ENCODE data around the gene SFXN1. TPM values are rescaled to one million over a fixed set of nuclear protein-coding genes. Genes with fewer than 3 reads are reported as not detected.
A peak's percentile ranks its signal among the peaks of the same experiment; 100 is the strongest.
"Not testable (repeated sequence)": the region's sequence is repeated elsewhere in the genome, so short reads cannot be mapped to it uniquely, and the experiment has no call there.

The SFXN1 gene
- total and polyA plus RNA-seq, 4 donors: 55.9 to 80.0 (median 76.8) TPM

DNA sequence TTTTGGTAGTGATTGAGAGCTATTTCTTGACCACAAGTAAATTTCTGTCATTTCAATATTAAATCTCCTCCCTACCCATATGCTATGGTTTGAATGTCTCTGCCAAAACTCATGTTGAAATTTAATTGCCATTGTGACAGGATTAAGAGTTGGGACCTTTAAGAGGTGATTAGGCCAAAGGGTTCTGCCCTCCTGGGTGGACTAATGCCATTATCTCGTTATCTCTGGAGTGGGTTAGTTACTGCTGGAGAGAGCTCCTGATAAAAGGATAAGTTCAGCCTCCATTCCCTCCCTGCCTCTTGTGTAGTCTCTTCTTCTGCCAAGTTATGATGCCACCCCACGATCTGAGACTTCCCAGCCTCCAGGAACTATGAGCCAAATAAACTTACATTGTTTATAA lies 30.8 kb upstream of the SFXN1 start:
- Histone ChIP-seq H3K4me3 (ENCODE audit: low read depth, low read length) (no peak overlapping the region), H3K4me1 (ENCODE audit: control insufficient read depth, insufficient read depth, low read length) (peaks cover 20% of the 10 kb centered on the region), H3K27me3 (ENCODE audit: control insufficient read depth, insufficient read depth, low read length) (peaks cover 23% of the 10 kb centered on the region), H3K36me3 (ENCODE audit: control insufficient read depth, insufficient read depth, low read length) (no peaks in the 10 kb centered on the region), H3K9me3 (ENCODE audit: control insufficient read depth, insufficient read depth, low read length) (no peaks in the 10 kb centered on the region), H3K27ac (ENCODE audit: low read depth, low read length) (no peak overlapping the region)
- 20% methylated on average over 1 of the region's 2 CpGs for WGBS (ENCODE audit: insufficient coverage)
- DNase-seq (ENCODE audit: low read depth in 4 of 6, low spot score in 6 of 6): no peak

DNA sequence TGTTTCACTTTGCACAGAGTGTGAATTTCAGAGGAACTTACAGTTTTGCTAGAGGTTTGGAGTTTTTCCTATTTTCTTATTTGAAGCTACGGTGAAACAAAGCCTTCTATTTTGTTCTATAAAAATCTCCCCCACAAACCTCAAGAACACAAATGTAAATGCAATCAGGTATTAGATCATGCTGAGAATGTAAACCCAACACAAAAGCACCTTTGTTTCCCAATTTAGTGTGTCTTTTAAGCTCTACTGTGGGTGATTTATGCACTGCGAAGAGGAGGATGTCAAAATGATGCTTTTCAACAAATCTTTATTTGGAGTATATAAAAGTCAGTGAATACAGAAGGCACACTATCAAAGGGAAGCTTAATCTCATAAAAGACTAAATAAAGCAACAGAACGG lies 30.1 kb upstream of the SFXN1 start:
- no peaks in the 10 kb centered on the region for H3K36me3 ChIP-seq (ENCODE audit: control insufficient read depth, insufficient read depth, low read length)
- WGBS (ENCODE audit: insufficient coverage): no CpG with 5 or more reads among the region's 3 CpGs
- no peak for DNase-seq (ENCODE audit: low read depth in 4 of 6, low spot score in 6 of 6)
- H3K4me1 ChIP-seq (ENCODE audit: control insufficient read depth, insufficient read depth, low read length): peaks cover 18% of the 10 kb centered on the region
- no peaks in the 10 kb centered on the region for H3K9me3 ChIP-seq (ENCODE audit: control insufficient read depth, insufficient read depth, low read length)
- H3K27me3 ChIP-seq (ENCODE audit: control insufficient read depth, insufficient read depth, low read length): peaks cover 20% of the 10 kb centered on the region
- no peak overlapping the region for H3K27ac ChIP-seq (ENCODE audit: low read depth, low read length)
- no peak overlapping the region for H3K4me3 ChIP-seq (ENCODE audit: low read depth, low read length)

DNA sequence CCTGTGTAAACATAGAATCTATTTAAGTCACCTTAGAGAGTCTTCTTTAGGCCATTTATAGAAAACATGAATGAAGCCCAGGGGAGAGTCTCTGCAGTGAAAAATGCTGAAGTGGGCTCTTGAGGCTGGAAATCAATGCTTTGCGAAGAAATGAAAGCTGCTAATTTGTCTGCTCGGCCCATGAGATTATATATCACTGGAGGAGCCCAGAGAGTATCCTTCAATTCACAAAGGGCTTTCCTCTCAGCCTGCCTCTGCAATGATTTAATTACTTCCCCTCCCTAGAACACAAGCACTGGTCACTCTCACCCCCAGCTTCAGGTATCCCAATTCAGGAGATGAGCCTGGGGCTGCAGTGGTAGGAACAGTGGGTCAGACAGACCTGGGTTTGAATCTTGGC lies 26.2 kb upstream of the SFXN1 start:
- DNase-seq (ENCODE audit: low read depth in 4 of 6, low spot score in 6 of 6): peak in 1 of 6 donors; percentile 65
- WGBS (ENCODE audit: insufficient coverage): 65% methylated on average over 2 of the region's 2 CpGs
- H3K4me3 ChIP-seq (ENCODE audit: low read depth, low read length): no peak overlapping the region
- H3K4me1 ChIP-seq (ENCODE audit: control insufficient read depth, insufficient read depth, low read length): no peaks in the 10 kb centered on the region
- H3K27me3 ChIP-seq (ENCODE audit: control insufficient read depth, insufficient read depth, low read length): no peaks in the 10 kb centered on the region
- H3K9me3 ChIP-seq (ENCODE audit: control insufficient read depth, insufficient read depth, low read length): no peaks in the 10 kb centered on the region
- no peaks in the 10 kb centered on the region for H3K36me3 ChIP-seq (ENCODE audit: control insufficient read depth, insufficient read depth, low read length)
- H3K27ac ChIP-seq (ENCODE audit: low read depth, low read length): no peak overlapping the region

DNA sequence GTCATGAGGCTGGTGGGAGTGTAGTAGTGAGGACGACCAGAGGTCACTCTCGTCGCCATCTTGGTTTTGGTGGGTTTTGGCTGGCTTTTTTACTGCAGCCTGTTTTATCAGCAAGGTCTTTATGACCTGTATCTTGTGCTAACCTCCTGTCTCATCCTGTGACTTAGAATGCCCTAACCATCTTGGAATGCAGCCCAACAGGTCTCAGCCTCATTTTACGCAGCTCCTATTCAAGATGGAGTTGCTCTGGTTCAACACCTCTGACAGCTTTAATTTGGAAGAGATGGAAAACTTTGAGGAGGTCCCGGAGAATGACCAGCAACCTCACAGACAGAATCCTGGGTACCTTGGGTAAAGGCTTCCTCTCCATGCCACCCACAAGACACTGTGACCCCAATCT lies 24.0 kb upstream of the SFXN1 start:
- WGBS (ENCODE audit: insufficient coverage): 89% methylated on average over 4 of the region's 5 CpGs
- not testable (repeated sequence) for H3K27me3 ChIP-seq (ENCODE audit: control insufficient read depth, insufficient read depth, low read length)

DNA sequence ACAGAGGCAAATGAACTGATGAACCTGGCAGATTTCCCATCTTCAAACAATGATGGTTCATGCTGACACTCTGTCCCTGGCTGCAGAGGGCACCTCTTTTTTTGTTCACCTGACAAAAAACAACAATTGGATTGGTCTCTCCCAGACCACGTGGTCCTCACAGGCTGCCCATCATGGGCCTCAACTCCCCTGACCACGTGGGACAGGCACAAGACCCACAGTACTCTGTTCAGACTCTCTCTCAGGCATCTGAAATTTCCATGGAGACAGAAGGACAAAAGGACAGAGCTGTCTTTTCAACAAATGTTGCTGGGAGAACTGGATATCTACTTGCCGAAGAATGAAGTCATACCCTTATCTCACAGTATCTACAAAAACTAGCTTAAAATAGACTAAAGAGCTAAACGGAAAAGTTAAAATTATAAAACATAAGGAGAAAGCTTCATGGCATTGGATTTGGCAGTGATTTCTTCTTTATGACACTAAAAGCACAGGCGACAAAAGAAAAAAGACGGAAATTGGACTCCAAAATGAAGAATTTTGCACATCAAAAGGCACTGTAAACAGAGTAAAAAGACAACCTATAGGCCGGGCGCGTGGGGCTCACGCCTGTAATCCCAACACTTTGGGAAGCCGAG lies 22.1 kb upstream of the SFXN1 start:
- no peaks in the 10 kb centered on the region for H3K9me3 ChIP-seq (ENCODE audit: control insufficient read depth, insufficient read depth, low read length)
- no peaks in the 10 kb centered on the region for H3K4me1 ChIP-seq (ENCODE audit: control insufficient read depth, insufficient read depth, low read length)
- no peaks in the 10 kb centered on the region for H3K27me3 ChIP-seq (ENCODE audit: control insufficient read depth, insufficient read depth, low read length)
- H3K36me3 ChIP-seq (ENCODE audit: control insufficient read depth, insufficient read depth, low read length): no peaks in the 10 kb centered on the region
- H3K27ac ChIP-seq (ENCODE audit: low read depth, low read length): no peak overlapping the region
- H3K4me3 ChIP-seq (ENCODE audit: low read depth, low read length): no peak overlapping the region
- DNase-seq (ENCODE audit: low read depth in 4 of 6, low spot score in 6 of 6): peak in 1 of 6 donors; percentile 59
- 77% methylated on average over 9 of the region's 11 CpGs for WGBS (ENCODE audit: insufficient coverage)

More for the DNA sequence above, 24.0 kb upstream of the SFXN1 start:
- H3K4me1 ChIP-seq (ENCODE audit: control insufficient read depth, insufficient read depth, low read length); H3K36me3 ChIP-seq (ENCODE audit: control insufficient read depth, insufficient read depth, low read length); DNase-seq (ENCODE audit: low read depth in 4 of 6, low spot score in 6 of 6); H3K27ac ChIP-seq (ENCODE audit: low read depth, low read length); H3K4me3 ChIP-seq (ENCODE audit: low read depth, low read length); H3K9me3 ChIP-seq (ENCODE audit: control insufficient read depth, insufficient read depth, low read length): not testable (repeated sequence)

DNA sequence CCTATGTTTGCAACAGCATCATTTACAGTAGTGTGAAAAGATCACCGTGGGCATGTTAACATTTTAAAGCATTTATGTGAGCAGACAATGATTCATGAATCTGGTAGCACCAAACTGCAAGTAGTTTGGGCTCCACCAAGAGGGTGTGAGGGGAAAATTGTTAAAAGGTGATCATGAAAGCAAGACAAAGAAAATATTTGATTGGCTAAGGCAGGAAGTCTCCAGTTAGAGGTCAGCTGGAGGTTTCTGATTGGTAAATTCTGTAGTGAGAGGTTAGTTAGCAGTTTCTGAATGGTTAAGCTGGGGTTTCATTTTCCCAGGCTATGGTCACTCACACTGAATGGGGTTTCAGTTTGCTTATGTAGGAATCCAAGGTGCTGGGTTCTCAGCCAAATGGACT lies 20.9 kb upstream of the SFXN1 start:
- H3K4me1 ChIP-seq (ENCODE audit: control insufficient read depth, insufficient read depth, low read length): no peaks in the 10 kb centered on the region
- H3K9me3 ChIP-seq (ENCODE audit: control insufficient read depth, insufficient read depth, low read length): no peaks in the 10 kb centered on the region
- H3K4me3 ChIP-seq (ENCODE audit: low read depth, low read length): no peak overlapping the region
- H3K27me3 ChIP-seq (ENCODE audit: control insufficient read depth, insufficient read depth, low read length): no peaks in the 10 kb centered on the region
- DNase-seq (ENCODE audit: low read depth in 4 of 6, low spot score in 6 of 6): no peak
- no peak overlapping the region for H3K27ac ChIP-seq (ENCODE audit: low read depth, low read length)
- WGBS (ENCODE audit: insufficient coverage): no CpG with 5 or more reads among the region's 1 CpG
- no peaks in the 10 kb centered on the region for H3K36me3 ChIP-seq (ENCODE audit: control insufficient read depth, insufficient read depth, low read length)

DNA sequence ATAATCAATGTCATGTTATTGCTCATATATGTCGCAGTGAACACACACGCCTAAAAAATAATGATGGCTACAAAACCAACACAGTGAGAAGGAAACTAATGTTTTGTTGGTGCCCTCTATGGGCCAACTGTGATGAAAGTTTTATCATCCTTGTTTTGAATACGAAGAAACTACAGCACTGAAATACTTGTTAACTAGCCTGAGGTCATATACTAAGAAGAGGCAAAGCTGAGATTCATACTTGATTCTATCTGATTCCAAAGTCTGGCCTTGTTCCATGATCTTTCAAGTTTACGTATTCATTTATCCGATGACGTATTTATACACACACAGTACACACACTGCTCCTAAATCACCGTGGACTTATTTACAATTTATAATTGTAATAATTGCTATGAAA lies 18.2 kb upstream of the SFXN1 start:
- no peak overlapping the region for H3K27ac ChIP-seq (ENCODE audit: low read depth, low read length)
- DNase-seq (ENCODE audit: low read depth in 4 of 6, low spot score in 6 of 6): peak in 2 of 6 donors; percentile 74 to 88
- no peaks in the 10 kb centered on the region for H3K27me3 ChIP-seq (ENCODE audit: control insufficient read depth, insufficient read depth, low read length)
- no peaks in the 10 kb centered on the region for H3K9me3 ChIP-seq (ENCODE audit: control insufficient read depth, insufficient read depth, low read length)
- no peaks in the 10 kb centered on the region for H3K4me1 ChIP-seq (ENCODE audit: control insufficient read depth, insufficient read depth, low read length)
- no CpG with 5 or more reads among the region's 7 CpGs for WGBS (ENCODE audit: insufficient coverage)
- H3K36me3 ChIP-seq (ENCODE audit: control insufficient read depth, insufficient read depth, low read length): no peaks in the 10 kb centered on the region
- H3K4me3 ChIP-seq (ENCODE audit: low read depth, low read length): no peak overlapping the region

DNA sequence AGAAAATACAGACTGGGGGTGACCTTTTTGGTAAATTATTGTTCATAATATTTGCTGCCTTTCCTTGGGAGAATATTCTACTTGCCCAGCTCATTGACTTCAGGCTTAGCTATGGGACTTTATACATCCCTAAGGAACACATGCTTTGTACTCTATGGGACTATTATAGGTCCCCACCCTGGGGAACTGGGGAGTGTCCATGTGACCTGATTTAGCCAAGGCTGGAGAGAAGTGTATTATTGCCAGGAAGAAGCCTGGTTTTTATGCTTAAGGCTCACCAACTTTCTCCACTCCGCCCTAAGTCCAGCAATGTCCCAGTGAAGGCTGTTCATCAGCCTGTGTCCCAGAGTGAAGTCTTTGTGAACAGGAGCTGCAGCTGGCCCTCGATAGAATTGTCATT lies 17.8 kb upstream of the SFXN1 start:
- no peak overlapping the region for H3K27ac ChIP-seq (ENCODE audit: low read depth, low read length)
- DNase-seq (ENCODE audit: low read depth in 4 of 6, low spot score in 6 of 6): no peak
- no peaks in the 10 kb centered on the region for H3K27me3 ChIP-seq (ENCODE audit: control insufficient read depth, insufficient read depth, low read length)
- H3K36me3 ChIP-seq (ENCODE audit: control insufficient read depth, insufficient read depth, low read length): no peaks in the 10 kb centered on the region
- no peaks in the 10 kb centered on the region for H3K9me3 ChIP-seq (ENCODE audit: control insufficient read depth, insufficient read depth, low read length)
- no peaks in the 10 kb centered on the region for H3K4me1 ChIP-seq (ENCODE audit: control insufficient read depth, insufficient read depth, low read length)
- no peak overlapping the region for H3K4me3 ChIP-seq (ENCODE audit: low read depth, low read length)
- 88% methylated on average over 2 of the region's 2 CpGs for WGBS (ENCODE audit: insufficient coverage)

DNA sequence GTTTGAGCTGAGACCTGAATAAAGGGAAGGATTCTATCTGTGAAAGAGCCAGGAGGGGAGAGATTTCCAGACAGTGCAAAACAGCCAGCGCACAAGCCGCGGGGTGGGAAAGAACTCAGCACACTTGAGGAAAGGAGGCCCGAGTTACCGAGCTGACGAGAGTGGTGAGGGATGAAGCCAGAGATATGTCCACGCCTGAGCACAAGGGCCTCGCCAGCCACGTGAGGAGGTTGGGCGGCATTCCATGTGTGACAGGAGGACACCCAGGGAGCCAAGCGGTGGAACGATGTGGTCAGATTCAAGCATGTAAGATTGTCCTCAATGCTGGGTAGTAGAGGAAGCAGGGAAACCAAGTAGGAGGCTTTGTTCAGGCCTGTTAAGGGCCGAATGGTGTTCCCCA lies 17.0 kb upstream of the SFXN1 start:
- Histone ChIP-seq H3K27me3 (ENCODE audit: control insufficient read depth, insufficient read depth, low read length) (no peaks in the 10 kb centered on the region), H3K36me3 (ENCODE audit: control insufficient read depth, insufficient read depth, low read length) (no peaks in the 10 kb centered on the region), H3K4me3 (ENCODE audit: low read depth, low read length) (no peak overlapping the region), H3K27ac (ENCODE audit: low read depth, low read length) (no peak overlapping the region), H3K9me3 (ENCODE audit: control insufficient read depth, insufficient read depth, low read length) (no peaks in the 10 kb centered on the region), H3K4me1 (ENCODE audit: control insufficient read depth, insufficient read depth, low read length) (peaks cover 4% of the 10 kb centered on the region)
- DNase-seq (ENCODE audit: low read depth in 4 of 6, low spot score in 6 of 6): no peak
- 88% methylated on average over 11 of the region's 13 CpGs for WGBS (ENCODE audit: insufficient coverage)

DNA sequence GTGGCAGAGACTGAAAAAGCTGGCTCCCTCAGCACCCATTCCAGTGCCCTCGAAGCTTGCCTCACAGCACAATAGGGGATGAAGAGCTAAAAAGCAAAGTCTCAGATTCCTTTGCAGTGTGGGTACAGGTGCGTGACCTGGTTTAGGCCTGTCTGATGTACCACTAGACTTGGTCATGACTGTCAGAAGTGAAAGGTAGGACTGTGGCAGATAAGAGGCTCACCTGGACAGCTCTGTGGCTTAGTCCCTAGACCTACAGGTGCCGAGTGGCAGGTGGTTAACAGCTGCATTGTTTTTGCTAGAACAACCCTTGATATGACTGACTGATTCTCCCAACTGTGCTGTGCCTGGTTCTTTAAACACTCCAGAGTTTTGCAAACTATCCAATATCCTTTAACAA lies 14.7 kb upstream of the SFXN1 start:
- no peaks in the 10 kb centered on the region for H3K9me3 ChIP-seq (ENCODE audit: control insufficient read depth, insufficient read depth, low read length)
- H3K27ac ChIP-seq (ENCODE audit: low read depth, low read length): no peak overlapping the region
- WGBS (ENCODE audit: insufficient coverage): 71% methylated on average over 2 of the region's 3 CpGs
- H3K4me3 ChIP-seq (ENCODE audit: low read depth, low read length): no peak overlapping the region
- DNase-seq (ENCODE audit: low read depth in 4 of 6, low spot score in 6 of 6): no peak
- H3K27me3 ChIP-seq (ENCODE audit: control insufficient read depth, insufficient read depth, low read length): no peaks in the 10 kb centered on the region
- peaks cover 4% of the 10 kb centered on the region for H3K4me1 ChIP-seq (ENCODE audit: control insufficient read depth, insufficient read depth, low read length)
- H3K36me3 ChIP-seq (ENCODE audit: control insufficient read depth, insufficient read depth, low read length): no peaks in the 10 kb centered on the region

All from spinal cord (tissue), 10 donors.